Measurements from ENCODE around the gene MAGEC2. TPM values are rescaled to one million over a fixed set of nuclear protein-coding genes. Genes with fewer than 3 reads are reported as not detected.

The MAGEC2 gene, protein sequence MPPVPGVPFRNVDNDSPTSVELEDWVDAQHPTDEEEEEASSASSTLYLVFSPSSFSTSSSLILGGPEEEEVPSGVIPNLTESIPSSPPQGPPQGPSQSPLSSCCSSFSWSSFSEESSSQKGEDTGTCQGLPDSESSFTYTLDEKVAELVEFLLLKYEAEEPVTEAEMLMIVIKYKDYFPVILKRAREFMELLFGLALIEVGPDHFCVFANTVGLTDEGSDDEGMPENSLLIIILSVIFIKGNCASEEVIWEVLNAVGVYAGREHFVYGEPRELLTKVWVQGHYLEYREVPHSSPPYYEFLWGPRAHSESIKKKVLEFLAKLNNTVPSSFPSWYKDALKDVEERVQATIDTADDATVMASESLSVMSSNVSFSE
- total RNA-seq: not detected

DNA sequence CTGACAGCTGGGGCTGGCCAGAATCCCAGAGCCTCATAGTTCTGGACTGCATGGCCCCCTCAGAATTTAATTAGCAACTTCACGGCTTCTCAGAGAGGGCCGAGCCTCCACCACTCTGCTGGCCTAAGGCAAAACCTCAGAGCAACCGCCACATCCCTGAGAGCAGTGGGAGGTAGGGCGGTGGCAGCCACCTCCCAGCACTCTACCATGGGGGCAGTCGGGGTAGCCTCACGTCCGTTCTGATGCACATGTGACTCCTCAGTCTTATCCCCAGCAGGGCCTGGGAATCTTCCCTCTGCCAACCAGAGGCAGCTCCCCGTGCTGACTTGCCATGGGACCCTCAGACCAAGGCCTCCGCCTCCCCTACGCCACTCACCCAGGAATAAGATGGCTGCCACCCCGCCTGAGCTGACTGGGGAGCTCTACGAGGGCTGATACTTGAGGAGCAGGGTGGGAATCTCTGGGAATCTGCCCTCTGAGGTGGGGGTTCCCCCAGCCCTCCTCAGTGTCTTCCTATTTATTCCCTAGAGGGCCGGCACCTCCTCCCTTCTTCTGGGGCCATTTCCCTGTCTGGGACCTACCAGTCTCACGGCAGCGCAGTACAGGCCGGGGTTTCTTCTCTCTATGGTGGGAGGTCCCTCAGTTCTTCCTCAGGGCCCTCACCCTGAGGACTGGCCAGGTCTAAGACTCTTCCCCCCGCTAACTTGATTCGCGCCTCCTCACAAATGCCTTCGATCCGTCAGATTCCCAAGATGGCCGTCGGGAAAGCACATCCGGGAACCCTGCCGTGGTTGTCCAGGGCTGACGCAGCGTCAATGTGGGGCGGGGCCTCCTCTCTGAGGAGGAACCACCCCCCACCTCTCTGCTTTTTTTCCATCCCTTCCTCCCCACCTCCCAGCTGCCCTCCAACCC is at the start of gene MAGEC2:
Gene MAGEC2 (minus strand): TSS at position 769 of the 912 bp plus-strand sequence. CDS start 1,303 bp downstream, outside the sequence.
- no peak for DNase-seq (ENCODE audit: low spot score)

DNA sequence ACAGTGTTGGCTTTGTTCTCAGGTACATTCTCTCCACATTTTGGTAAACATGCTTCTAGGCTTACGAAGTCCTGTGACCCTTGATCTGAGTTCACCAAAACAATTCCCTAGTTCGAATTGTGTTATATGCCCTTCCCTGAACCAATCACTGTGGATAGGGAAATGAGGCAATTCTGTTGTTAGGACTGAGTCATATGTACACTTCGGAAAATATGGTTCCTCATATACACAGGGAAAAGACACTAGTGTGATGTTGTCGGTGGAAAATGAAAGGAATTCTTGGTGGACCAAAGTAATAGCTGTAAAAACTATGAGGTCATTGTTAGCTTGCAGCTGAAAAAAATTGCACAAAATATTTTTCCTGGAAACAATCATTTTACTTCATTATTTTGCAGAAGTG is 46.6 kb upstream of the MAGEC2 start:
- DNase-seq (ENCODE audit: low spot score): no peak

DNA sequence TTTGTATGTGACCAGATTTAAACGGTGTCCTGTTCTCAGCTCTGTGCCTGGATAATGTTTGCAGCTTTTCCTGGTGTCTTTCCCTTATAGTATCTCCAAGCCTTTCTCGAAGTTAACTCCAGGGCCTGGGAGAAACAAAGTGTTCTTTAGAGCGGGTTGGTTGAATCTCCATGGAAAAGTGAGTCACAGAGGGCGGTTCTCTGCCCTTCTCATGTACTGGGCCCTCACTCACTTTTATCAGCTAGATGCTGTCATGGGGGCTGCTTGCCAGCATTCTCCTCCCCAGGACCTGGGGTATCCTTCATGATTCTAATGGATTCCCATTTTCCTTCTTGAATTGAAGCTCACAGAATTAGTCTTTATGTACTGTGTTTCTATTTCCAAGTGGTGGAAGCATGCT is 46.1 kb upstream of the MAGEC2 start:
- no peak for DNase-seq (ENCODE audit: low spot score)

DNA sequence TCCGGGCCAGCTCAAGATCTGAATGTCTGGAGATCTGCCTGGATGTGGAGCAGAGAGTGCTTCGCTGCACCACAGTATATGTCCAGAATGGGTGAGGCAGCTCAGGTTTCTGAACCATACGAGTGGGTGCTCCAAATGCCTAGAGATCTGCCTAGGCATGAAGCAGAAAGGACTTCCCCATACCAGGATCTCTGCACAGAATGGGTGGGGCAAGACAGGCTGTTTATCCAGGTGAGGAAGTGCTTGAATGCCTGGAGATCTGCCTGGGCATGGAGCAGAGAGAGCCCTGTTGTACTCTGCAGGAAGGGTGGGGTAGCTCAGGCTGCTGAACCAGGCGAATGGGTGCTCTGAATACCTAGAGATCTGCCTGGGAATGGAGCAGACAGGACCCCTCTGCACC is 45.4 kb upstream of the MAGEC2 start:
- DNase-seq (ENCODE audit: low spot score): no peak

DNA sequence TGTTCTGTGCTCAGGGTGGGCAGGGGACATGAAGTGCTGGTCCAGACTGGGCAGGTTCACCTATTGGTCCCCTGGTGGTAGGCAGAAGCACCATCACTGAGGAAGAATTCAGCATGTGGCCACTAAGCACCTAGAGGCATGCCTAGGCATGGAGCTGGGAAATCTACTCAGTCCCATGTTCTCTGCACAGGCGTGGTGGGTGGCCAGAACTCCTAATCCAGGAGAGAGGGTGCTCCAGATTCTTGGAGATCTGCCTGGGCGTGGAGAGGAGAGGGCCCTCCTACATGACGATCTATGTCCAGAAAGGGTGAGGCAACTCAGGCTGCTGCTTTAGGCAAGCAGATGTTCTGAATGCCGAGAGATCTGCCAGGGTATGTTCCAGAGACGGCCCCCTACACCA is 44.6 kb upstream of the MAGEC2 start:
- no peak for DNase-seq (ENCODE audit: low spot score)

DNA sequence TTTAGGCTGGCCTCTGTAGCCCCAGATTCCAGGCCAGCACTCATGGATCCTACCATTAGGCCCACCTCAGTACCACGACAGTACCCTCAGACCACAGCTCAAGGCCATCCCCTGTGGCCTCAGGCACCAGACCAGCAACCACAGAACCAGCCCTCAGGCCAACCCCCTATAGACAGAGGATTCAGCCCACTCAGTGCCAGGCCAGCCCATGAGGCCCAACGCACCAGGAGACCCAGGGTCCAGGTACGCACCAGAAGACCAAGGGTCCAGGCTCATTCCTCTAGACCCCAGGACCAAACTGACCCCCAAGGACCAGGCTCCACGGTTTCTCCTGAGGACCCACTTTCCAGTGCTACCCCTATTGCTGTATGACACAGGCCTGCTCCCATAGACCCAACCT is 39.5 kb upstream of the MAGEC2 start:
- DNase-seq (ENCODE audit: low spot score): no peak

DNA sequence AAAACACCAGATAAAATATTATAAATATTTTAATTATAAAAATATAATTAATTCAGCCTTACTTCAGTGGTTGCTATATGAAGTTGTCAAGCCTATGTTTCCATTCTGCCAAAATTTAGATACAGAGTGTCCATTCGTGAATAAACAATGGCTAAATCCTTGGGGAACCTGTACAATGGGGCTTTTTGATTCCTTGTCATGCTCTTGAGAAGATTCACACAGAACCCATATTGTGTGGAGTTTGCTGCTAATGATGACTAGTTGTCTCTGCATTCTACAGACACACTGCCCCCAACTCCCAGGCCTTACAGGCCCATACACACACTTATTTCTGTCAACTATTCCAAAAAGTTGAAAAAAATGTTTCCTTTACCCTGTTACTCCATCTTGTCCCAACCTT is 33.4 kb upstream of the MAGEC2 start:
- DNase-seq (ENCODE audit: low spot score): no peak

DNA sequence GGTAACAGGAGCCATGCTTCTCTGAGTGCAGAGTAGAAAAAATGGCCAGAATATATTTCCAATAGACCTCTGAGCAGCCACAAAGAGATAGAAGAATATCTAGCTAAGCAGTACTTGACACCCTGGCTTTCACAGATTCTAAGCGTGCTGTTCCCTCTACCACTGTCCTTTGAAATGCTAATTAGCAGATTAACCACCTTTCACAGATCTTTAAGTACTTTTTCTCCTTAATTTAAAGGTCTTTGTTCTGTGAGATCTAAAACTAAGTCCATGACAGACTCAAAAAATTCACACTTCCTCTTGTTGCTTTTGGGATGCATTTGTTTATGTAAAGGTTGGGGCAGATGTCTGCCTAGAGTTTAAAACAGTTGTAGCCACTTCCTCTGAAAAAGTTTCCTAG is 28.3 kb upstream of the MAGEC2 start:
- no peak for DNase-seq (ENCODE audit: low spot score)

DNA sequence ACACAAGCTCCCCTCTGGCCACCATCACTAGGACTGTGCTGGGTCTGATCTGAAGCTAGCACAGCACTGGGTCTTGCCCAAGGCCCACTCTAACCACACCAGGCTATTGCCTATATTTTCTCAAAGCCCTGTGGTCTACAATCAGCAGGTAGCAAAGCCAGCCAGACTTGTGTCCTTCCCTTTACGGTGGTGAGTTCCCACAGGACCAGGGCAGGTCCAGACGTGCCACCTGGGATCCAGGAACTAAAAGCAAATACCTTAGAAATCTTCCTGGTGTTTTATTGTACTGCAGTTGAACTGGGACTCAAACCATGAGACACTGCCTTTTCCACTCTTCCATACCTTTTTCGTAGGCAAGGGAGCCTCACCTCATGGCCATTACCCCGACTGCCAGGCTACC is 9.0 kb upstream of the MAGEC2 start:
- DNase-seq (ENCODE audit: low spot score): no peak

DNA sequence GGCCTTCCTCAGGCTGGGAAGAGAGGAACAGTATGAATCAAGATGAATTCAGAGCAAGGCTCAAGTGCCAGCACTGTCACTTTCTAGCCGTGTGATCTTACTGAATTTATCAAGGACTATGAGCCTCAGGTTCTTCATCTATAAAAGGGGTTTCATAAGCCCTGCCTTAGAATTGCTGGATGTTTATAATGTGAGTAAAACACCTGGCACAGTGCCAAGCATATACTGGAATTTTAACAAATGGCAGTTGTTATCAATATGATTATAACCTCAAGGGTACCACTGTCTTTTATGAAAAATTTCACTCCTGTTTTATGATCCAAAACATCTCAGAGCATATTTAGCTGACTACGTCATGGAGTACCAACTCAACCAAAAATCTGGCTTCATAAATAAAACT is 4.0 kb downstream of the MAGEC2 start:
- DNase-seq (ENCODE audit: low spot score): no peak

DNA sequence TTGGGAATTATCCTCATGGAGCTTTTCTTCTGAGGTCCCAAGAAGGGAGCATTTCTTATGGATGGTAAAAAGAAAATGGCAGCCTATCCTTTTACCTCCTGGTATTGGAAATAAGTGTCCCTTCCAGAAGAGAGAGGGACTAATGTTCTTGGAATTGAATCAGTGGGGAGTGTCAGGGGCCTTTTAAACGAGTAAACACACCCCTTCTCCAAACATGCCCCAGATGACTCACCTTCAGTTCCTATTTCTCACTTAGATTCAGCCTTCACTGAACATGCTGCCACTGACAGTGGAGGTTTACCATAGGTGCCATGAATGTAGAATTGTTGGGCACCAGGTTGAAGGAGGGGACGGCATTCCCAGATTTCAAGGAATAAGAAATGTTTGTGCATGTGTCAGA is 19.0 kb downstream of the MAGEC2 start:
- DNase-seq (ENCODE audit: low spot score): no peak

DNA sequence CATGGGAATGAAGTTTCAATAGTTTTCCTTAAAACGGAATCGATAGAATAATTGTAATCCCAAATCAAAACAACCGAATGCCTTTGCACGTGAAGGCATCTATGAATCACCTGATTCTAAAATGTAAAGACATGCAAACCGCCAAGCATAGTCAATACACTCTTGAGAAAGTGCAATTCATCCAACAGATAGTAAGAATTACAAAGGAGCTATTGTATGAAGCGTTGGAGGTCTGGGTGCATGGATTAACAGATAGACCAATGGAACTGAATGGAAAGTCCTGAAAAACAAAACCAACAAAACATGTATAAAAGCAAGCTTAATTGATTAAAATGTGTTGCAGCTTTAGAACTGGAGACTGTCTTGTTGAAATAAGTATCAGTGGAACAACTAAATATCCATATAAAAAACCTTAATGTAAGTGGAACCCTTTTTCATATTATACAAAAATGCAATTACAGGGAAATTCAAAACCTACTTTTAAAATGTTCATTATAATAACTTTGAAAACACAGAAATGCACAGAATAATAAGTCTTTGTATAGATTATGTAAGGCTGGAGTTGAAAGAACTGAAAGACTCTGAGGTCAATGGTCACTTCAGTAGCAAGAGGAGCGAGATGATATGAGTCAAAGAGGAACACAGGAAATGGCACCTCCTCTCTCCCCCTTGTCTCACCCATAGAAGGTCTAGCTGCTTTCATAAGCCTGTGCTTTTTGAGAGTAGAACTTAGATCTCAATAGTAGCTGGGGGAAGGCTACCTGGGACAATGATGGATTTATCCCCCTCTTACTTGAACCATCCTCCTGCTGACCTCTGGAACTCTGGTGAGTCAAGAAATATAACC is 20.1 kb downstream of the MAGEC2 start:
- DNase-seq (ENCODE audit: low spot score): no peak

DNA sequence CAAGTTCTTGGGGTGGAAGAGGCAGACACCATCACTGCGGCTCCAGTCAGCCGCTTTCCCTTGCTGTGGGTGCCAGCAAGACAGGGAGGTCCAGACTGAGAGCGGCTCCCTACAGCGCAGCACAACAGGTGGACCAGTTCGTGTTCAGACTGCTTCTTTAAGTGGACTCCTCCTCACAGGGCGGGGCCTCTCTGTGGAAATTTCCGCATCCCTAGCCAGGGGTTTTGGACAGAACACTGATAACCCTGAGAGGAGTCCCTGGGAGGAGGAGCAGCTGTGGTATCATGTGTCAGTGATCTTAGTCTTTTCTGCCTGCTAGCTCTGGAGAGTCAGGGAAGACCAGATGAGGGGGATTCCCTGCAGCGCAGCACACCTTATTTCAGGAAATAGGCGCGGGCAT is 48.5 kb downstream of the MAGEC2 start:
- DNase-seq (ENCODE audit: low spot score): no peak

All from mucosa of gallbladder (tissue), 1 donor.